Stimulated activated CD4-positive, alpha-beta T cell treated with anti-CD3 and anti-CD28 coated beads, Interleukin-1b, Interleukin-23, amount 100 ng/mL, for 4 hours (primary cell): ENCODE measurements around the gene ALG3.

Source experiments
- DNase-seq, 2 donors: peaks; one replicate each; pipeline ENCODE4 v3.0.0-alpha.2; 2020; ENCODE audit warnings: low read depth in 2 of 2

ALG3 gene

GRCh38 chr3:184196536-184196935 is 52.2 kb downstream of the ALG3 start:
- no peak for DNase-seq

DNA sequence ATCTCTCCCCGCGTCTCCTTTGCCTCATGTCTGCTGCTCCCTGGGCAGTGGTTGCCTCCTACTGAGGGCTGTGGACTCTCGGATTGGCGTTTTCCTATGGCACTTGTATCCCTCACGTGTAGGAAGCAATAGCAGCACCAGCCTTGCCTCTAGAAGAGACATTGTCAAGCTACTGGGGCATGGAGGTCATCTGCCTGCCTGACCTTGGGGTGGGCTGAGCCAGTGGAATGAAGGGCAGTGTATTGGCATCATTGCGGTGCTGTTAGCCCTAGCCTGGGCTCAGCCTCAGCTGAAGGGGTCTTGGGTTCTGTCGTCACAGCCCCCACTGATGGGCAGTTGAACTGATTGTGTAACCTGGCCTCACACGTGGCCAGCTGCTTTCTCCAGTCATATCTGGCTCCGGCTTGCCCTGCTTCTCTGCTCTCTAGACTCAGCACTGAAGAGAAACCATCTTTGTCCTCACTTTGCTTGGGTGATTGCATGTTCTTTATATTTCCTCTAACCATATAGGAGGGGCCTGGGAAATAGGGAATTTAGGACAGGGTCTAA is 54.7 kb downstream of the ALG3 start:
- no peak for DNase-seq

DNA sequence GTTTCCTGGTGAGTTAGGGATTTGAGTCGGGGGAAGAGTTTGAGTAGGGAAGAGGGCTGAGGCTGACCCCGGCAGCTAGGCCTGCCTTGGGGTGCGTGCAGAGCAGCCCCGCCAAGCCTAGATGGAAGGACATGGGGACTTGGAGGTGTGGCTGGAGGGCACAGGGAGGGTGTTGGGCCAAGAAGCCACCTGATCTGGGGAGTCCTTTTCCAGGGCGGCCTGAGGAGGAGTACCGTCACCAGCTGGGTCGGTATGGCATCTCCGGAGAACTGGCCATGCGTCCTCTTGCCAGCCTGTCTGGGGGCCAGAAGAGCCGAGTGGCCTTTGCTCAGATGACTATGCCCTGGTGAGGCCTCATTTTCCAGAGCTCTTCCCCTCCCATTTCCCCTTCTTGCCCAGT is 55.9 kb downstream of the ALG3 start:
- DNase-seq: no peak
